Right lobe of liver (tissue), 6 donors: ENCODE data around the gene CENPV. TPM values are rescaled to one million over a fixed set of nuclear protein-coding genes. Genes with fewer than 3 reads are reported as not detected.

Experiments
- ATAC-seq, 4 donors: fragments of 200-7000 bp; cut with Tn5 transposase; one replicate each; pipeline ENCODE4 v1.9.1; 2020; ENCODE audit warnings: mild to moderate bottlenecking in 4 of 4, moderate library complexity in 4 of 4
- DNase-seq, 3 donors: peaks; one replicate each; pipeline ENCODE4 v3.0.0-alpha.2; 2020
- H3K27ac ChIP-seq, 3 donors: fragments of 200-600 bp; one replicate each; pipeline ENCODE4 v1.8.0; 2022
- H3K27me3 ChIP-seq, 2 donors: fragments of 200-600 bp; one replicate each; pipeline ENCODE4 v1.8.0; 2022
- H3K36me3 ChIP-seq, 4 donors: fragments of 200-600 bp; sonication (generic) in 1 of 4; one replicate each; pipeline versions ENCODE4 v1.5.1 to v1.8.0; 2017 to 2022; ENCODE audit warnings: control low read depth in 1 of 4
- H3K4me1 ChIP-seq, 4 donors: fragments of 200-600 bp; sonication (generic) in 1 of 4; one replicate each; pipeline versions ENCODE4 v1.5.1 to v1.8.0; 2017 to 2022; ENCODE audit warnings: control low read depth in 1 of 4
- H3K4me3 ChIP-seq, 3 donors: fragments of 200-600 bp; one replicate each; pipeline ENCODE4 v1.8.0; 2022
- H3K9me3 ChIP-seq, 4 donors: fragments of 200-600 bp; sonication (generic) in 1 of 4; one replicate each; pipeline versions ENCODE4 v1.5.1 to v1.8.0; 2017 to 2022; ENCODE audit warnings: control low read depth in 1 of 4
- CTCF ChIP-seq, 4 donors: fragments of 200-600 bp in 3 of 4; fragments of 450-650 bp in 1 of 4; IDR thresholded peaks; one replicate each; pipeline versions ENCODE4 v1.5.1 to v1.8.0; 2016 to 2022; ENCODE audit warnings: antibody characterized with exemption in 4 of 4, mild to moderate bottlenecking in 2 of 4
- POLR2A ChIP-seq: fragments of 450-650 bp; IDR thresholded peaks from one replicate; pipeline ENCODE4 v1.6.1; 2017; ENCODE audit warnings: antibody characterized with exemption, mild to moderate bottlenecking
- WGBS: methylation state at CpG from one replicate; pipeline ENCODE4 v1.1.6; 2018; ENCODE audit warnings: low coverage, low lambda C conversion rate; ENCODE audit not compliant: insufficient coverage; ENCODE audit errors: missing lambda C conversion rate; 5-methylcytosine and 5-hydroxymethylcytosine counted together
- intact Hi-C, 2 donors: fragments of 100-400 bp; cut with DNase I; formaldehyde crosslinking; loops; one replicate each; pipeline versions ENCODE4 v1.11.2 to v1.14.1; 2022
- total RNA-seq, 6 experiments: library from RNA; depleted of rRNA in 2 of 6; stranded (reverse); fragments of >200 nt in 2 of 6; fragmentation: NEBNext Ultra II Directional in 3 of 6; extraction: Animal tissue kit (Norgen Biotek cat#: 25700) in 3 of 6; gene quantifications; one replicate each; pipeline versions ENCODE4 v1.1.0 to v1.2.4, GENCODE V29; 2016 to 2023
- donor health status: DM: no; HTN: yes; CAD: no.
- donor health status: DM: no; HTN: no; CAD: no.
- donor health status: DM: no; HTN: no; CAD: no.
- donor health status: DM: no; HTN: yes; CAD: no.
- donor health status: DM: no; HTN: yes; CAD: no.

The CENPV gene
- total RNA-seq, 6 experiments from 2014 or later, result 19.8 to 34.5 (median 24.8) TPM

DNA sequence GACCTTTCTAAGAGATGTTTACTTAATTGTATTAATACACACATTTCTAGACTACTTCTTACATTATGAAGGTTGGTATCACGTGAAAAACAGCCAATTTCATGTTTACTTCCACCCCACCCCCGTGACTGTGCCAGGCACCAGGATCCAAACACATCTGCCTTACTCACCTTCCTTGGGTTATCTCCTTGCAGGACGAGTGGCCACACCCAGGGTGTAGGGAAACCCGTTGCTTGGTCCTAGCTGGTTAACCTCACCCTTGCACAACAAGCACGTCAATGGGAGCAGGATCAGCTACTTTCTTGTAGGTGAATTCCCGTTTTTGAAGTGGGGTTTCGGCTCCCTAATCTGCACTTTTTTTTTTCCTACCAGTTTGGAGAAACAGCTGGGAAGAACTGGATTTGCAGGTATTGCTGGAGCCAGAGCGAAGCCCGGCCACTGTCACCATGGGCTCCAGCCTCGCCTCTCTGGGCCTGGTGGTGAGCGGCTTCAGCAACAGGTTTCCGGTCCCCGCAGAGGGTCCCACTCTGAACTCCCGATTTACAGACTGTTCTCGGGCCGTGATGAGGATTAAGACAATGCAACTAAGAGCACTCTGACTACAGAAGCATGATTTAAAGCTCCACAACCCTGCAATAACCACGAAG, 25.5 kb upstream of the CENPV start:
- no peaks in the 10 kb centered on the region for H3K27me3 ChIP-seq
- peak in 2 of 3 donors; percentile 35 to 48 for DNase-seq
- peaks cover 0 to 21% (median 0%) of the 10 kb centered on the region in 4 donors for H3K4me1 ChIP-seq
- peaks cover 4 to 18% (median 12%) of the 10 kb centered on the region in 4 donors for H3K36me3 ChIP-seq
- WGBS, result 58% methylated on average over 11 of the region's 17 CpGs
- H3K27ac ChIP-seq, result peak overlapping the region; percentile 78 to 100 (median 84)
- TF ChIP-seq CTCF (IDR thresholded peaks at IDR 0.05) (no peak), POLR2A (no peak)
- peak in 3 of 4 donors; percentile 2 to 16 (median 8) for ATAC-seq
- H3K4me3 ChIP-seq, result no peak overlapping the region
- intact Hi-C loops, result no loop called here
- H3K9me3 ChIP-seq, result no peaks in the 10 kb centered on the region

DNA sequence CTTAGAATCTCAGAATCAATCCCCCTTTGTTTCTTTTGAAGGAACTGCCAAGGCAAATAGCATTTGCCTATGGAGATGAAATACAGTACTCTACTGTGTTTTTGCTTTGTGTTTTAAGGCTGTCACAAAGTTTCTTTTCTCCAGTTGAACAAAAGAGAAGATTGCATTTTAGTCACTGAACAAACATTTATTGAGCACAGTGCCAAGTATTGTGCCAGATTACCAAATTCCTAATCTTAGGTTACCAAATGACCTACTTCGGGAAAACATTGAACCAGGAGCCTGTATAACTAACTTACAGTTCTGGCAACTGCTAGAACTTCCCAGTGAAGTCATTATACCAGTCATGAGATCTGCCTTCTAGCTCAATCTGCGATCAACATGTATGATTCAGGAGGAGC, 24.7 kb upstream of the CENPV start:
- H3K4me3 ChIP-seq, result no peak overlapping the region
- peak; percentile 36 for TF ChIP-seq POLR2A
- TF ChIP-seq CTCF (IDR thresholded peaks at IDR 0.05), result no peak
- peaks cover 0 to 13% (median 0%) of the 10 kb centered on the region in 4 donors for H3K4me1 ChIP-seq
- peaks cover 4 to 12% (median 6%) of the 10 kb centered on the region in 4 donors for H3K36me3 ChIP-seq
- peak; percentile 25 to 51 (median 38) for ATAC-seq
- no peak for DNase-seq
- H3K9me3 ChIP-seq, result no peaks in the 10 kb centered on the region
- WGBS, result 28% methylated on average over 2 of the region's 2 CpGs
- H3K27ac ChIP-seq, result peak overlapping the region; percentile 78 to 100 (median 84)
- no peaks in the 10 kb centered on the region for H3K27me3 ChIP-seq
- intact Hi-C loops, result no loop called here

- intact Hi-C loops, result no loop called here
- Histone ChIP-seq H3K27ac (no peak overlapping the region), H3K27me3 (no peaks in the 10 kb centered on the region), H3K9me3 (no peaks in the 10 kb centered on the region), H3K36me3 (no peaks in the 10 kb centered on the region), H3K4me1 (peaks cover 0 to 7% (median 0%) of the 10 kb centered on the region in 4 donors), H3K4me3 (no peak overlapping the region)
- DNase-seq (no peak), ATAC-seq (peak; percentile 12 to 64 (median 38))
- no peak for TF ChIP-seq POLR2A
- no peak for TF ChIP-seq CTCF (IDR thresholded peaks at IDR 0.05)
- WGBS, result 67% methylated on average over 14 of the region's 16 CpGs
These were observed 21.1 kb upstream of the CENPV start for GRCh38 chr17:16374146-16374938.

DNA sequence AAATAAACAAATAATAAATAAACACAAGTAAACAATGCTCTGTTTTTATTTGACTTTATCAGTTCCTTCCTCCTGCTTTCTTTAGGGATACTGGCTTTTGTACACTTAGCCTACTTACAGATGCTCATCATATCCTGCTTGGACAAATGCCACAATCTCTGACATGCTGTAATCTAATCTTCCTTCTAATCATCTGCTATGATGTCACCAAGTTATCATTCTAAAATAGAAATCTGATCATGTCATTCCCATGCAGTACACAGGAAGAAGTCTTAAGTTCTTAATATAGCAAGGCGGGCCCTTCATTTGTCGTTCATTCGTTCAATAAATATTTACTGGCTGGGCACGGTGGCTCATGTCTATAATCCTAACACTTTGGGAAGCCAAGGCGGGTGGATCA, 18.5 kb upstream of the CENPV start:
- intact Hi-C loops, result no loop called here
- Histone ChIP-seq H3K4me1 (no peaks in the 10 kb centered on the region), H3K36me3 (no peaks in the 10 kb centered on the region), H3K27ac (no peak overlapping the region), H3K9me3 (no peaks in the 10 kb centered on the region), H3K27me3 (no peaks in the 10 kb centered on the region), H3K4me3 (no peak overlapping the region)
- ATAC-seq (peak in 1 of 4 donors; percentile 34), DNase-seq (no peak)
- 53% methylated on average over 5 of the region's 5 CpGs for WGBS
- TF ChIP-seq CTCF (IDR thresholded peaks at IDR 0.05), result no peak
- TF ChIP-seq POLR2A, result no peak
